Measurements from ENCODE around the gene TTLL11. TPM values are rescaled to one million over a fixed set of nuclear protein-coding genes. Genes with fewer than 3 reads are reported as not detected.

TTLL11 gene
- total RNA-seq, 2 donors from 2014 or later: 11.7 to 11.9 TPM

- intact Hi-C loops (cut with DNase I): no loop called here
- WGBS: 70% methylated on average over 5 of the region's 5 CpGs
Observed at GRCh38 chr9:121909111-121909510, 184.0 kb downstream of the TTLL11 start.

DNA sequence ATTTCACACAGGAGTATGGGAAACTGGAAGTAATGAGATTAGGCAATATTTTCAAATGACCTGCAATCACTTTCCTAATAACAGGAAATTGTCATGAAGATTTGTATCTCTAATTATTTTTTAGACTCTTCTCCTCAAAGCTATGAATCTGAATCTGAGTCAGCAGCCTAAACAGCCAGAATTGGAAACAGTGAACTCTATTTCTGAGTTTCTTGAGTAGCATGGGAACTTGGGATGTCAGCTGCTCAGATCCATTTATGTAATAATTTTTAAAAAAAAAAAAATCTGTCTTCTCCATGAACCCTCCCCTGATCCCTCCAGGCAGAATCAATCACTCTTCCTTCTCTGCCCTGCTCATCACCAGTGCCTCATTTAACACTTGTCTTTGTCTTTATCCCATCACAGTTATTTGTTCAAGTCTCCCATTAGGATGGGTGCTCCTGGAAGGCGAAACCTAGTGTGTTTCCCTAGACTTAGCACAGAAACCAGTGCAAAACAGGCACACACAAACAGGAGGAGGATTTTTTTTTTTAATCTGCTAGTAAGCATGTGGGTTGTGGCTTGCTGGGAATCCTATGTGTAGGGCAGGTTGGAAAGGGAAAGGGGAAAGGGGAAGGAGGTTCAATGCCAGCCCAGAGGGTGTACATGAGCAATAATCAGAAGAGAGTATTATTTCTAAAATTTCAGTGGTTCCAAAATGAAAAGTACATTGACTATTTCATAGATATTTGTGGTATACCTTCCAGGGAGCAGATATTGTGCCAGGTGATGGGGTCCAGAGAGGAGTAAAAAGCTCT, 186.8 kb downstream of the TTLL11 start:
- no peaks in the 10 kb centered on the region for H3K9me3 ChIP-seq
- 97% methylated on average over 1 of the region's 1 CpG for WGBS
- H3K4me3 ChIP-seq: no peak overlapping the region
- intact Hi-C loops (cut with DNase I): no loop called here
- TF ChIP-seq POLR2A (IDR thresholded peaks at IDR 0.05) (no peak), POLR2AphosphoS5 (IDR thresholded peaks at IDR 0.05) (no peak)
- TF ChIP-seq, protein P1, sequence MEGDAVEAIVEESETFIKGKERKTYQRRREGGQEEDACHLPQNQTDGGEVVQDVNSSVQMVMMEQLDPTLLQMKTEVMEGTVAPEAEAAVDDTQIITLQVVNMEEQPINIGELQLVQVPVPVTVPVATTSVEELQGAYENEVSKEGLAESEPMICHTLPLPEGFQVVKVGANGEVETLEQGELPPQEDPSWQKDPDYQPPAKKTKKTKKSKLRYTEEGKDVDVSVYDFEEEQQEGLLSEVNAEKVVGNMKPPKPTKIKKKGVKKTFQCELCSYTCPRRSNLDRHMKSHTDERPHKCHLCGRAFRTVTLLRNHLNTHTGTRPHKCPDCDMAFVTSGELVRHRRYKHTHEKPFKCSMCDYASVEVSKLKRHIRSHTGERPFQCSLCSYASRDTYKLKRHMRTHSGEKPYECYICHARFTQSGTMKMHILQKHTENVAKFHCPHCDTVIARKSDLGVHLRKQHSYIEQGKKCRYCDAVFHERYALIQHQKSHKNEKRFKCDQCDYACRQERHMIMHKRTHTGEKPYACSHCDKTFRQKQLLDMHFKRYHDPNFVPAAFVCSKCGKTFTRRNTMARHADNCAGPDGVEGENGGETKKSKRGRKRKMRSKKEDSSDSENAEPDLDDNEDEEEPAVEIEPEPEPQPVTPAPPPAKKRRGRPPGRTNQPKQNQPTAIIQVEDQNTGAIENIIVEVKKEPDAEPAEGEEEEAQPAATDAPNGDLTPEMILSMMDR (IDR thresholded peaks at IDR 0.05): no peak
- no peaks in the 10 kb centered on the region for H3K36me3 ChIP-seq
- H3K27ac ChIP-seq: no peak overlapping the region
- no peaks in the 10 kb centered on the region for H3K27me3 ChIP-seq (replicated peaks; ENCODE audit: insufficient read depth)
- DNase-seq (ENCODE audit: low spot score): no peak
- no peaks in the 10 kb centered on the region for H3K4me1 ChIP-seq (replicated peaks)

More at GRCh38 chr9:121909111-121909510, 184.0 kb downstream of the TTLL11 start:
- Histone ChIP-seq H3K4me3 (no peak overlapping the region), H3K36me3 (no peaks in the 10 kb centered on the region), H3K27me3 (replicated peaks; ENCODE audit: insufficient read depth) (no peaks in the 10 kb centered on the region), H3K9me3 (no peaks in the 10 kb centered on the region), H3K4me1 (replicated peaks) (no peaks in the 10 kb centered on the region), H3K27ac (no peak overlapping the region)
- TF ChIP-seq, protein P1 (IDR thresholded peaks at IDR 0.05): no peak
- no peak for TF ChIP-seq POLR2AphosphoS5 (IDR thresholded peaks at IDR 0.05)
- no peak for TF ChIP-seq POLR2A (IDR thresholded peaks at IDR 0.05)
- DNase-seq (ENCODE audit: low spot score): no peak

- H3K27ac ChIP-seq: no peak overlapping the region
Observed at GRCh38 chr9:121902461-121903135, 190.5 kb downstream of the TTLL11 start.

DNA sequence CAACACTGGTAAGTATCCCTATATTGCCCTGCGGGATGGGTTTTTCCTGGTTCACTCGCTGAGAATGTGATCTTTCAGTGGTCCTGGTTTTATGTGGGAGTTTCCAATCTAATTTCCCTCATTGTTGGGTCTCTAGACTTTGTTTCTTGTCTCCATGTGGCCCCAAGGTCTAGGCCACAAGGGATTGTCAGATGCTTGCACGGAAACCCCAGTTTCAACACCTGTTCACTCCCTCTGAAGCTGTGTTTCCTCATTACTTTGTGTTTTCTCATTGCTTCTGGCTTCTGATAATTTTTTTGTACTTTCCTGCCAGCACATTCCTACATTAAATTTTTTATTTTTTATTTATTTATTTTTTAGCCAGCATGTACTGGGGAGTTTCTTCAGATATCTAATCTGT, 191.5 kb downstream of the TTLL11 start:
- no peak overlapping the region for H3K4me3 ChIP-seq
- no peaks in the 10 kb centered on the region for H3K27me3 ChIP-seq (replicated peaks; ENCODE audit: insufficient read depth)
- no peak for DNase-seq (ENCODE audit: low spot score)
- TF ChIP-seq POLR2A (IDR thresholded peaks at IDR 0.05) (no peak), POLR2AphosphoS5 (IDR thresholded peaks at IDR 0.05) (no peak)
- TF ChIP-seq, protein P1 (IDR thresholded peaks at IDR 0.05): no peak
- H3K4me1 ChIP-seq (replicated peaks): no peaks in the 10 kb centered on the region
- H3K27ac ChIP-seq: no peak overlapping the region
- H3K36me3 ChIP-seq: no peaks in the 10 kb centered on the region
- no peaks in the 10 kb centered on the region for H3K9me3 ChIP-seq
- intact Hi-C loops (cut with DNase I): no loop called here
- 93% methylated on average over 3 of the region's 3 CpGs for WGBS

More at GRCh38 chr9:121902461-121903135, 190.5 kb downstream of the TTLL11 start:
- H3K4me1 ChIP-seq (replicated peaks): no peaks in the 10 kb centered on the region
- H3K4me3 ChIP-seq: no peak overlapping the region
- H3K9me3 ChIP-seq: no peaks in the 10 kb centered on the region
- WGBS: 55% methylated on average over 7 of the region's 7 CpGs
- H3K27me3 ChIP-seq (replicated peaks; ENCODE audit: insufficient read depth): no peaks in the 10 kb centered on the region
- TF ChIP-seq POLR2AphosphoS5 (IDR thresholded peaks at IDR 0.05) (no peak), POLR2A (IDR thresholded peaks at IDR 0.05) (no peak)
- TF ChIP-seq, protein P1 (IDR thresholded peaks at IDR 0.05): no peak
- no peaks in the 10 kb centered on the region for H3K36me3 ChIP-seq
- no peak for DNase-seq (ENCODE audit: low spot score)
- intact Hi-C loops (cut with DNase I): no loop called here

All from prostate gland (tissue), 2 donors.